Measurements from ENCODE around the gene CELSR2. TPM values are rescaled to one million over a fixed set of nuclear protein-coding genes. Genes with fewer than 3 reads are reported as not detected.

Gene CELSR2
- polyA plus RNA-seq, 4 donors: 5.8 to 39.7 (median 30.7) TPM

GRCh38 chr1:109251277-109252166 is 2.2 kb downstream of the CELSR2 start:
- DNase-seq (ENCODE audit: low read depth in 4 of 4, low spot score in 3 of 4): no peak

DNA sequence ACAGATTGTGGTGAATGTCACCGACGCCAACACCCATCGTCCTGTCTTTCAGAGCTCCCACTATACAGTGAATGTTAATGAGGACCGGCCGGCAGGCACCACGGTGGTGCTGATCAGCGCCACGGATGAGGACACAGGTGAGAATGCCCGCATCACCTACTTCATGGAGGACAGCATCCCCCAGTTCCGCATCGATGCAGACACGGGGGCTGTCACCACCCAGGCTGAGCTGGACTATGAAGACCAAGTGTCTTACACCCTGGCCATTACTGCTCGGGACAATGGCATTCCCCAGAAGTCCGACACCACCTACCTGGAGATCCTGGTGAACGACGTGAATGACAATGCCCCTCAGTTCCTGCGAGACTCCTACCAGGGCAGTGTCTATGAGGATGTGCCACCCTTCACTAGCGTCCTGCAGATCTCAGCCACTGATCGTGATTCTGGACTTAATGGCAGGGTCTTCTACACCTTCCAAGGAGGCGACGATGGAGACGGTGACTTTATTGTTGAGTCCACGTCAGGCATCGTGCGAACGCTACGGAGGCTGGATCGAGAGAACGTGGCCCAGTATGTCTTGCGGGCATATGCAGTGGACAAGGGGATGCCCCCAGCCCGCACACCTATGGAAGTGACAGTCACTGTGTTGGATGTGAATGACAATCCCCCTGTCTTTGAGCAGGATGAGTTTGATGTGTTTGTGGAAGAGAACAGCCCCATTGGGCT is 3.0 kb downstream of the CELSR2 start:
- DNase-seq (ENCODE audit: low read depth in 4 of 4, low spot score in 3 of 4): no peak

GRCh38 chr1:109252893-109253802 is 3.8 kb downstream of the CELSR2 start:
- no peak for DNase-seq (ENCODE audit: low read depth in 4 of 4, low spot score in 3 of 4)

DNA sequence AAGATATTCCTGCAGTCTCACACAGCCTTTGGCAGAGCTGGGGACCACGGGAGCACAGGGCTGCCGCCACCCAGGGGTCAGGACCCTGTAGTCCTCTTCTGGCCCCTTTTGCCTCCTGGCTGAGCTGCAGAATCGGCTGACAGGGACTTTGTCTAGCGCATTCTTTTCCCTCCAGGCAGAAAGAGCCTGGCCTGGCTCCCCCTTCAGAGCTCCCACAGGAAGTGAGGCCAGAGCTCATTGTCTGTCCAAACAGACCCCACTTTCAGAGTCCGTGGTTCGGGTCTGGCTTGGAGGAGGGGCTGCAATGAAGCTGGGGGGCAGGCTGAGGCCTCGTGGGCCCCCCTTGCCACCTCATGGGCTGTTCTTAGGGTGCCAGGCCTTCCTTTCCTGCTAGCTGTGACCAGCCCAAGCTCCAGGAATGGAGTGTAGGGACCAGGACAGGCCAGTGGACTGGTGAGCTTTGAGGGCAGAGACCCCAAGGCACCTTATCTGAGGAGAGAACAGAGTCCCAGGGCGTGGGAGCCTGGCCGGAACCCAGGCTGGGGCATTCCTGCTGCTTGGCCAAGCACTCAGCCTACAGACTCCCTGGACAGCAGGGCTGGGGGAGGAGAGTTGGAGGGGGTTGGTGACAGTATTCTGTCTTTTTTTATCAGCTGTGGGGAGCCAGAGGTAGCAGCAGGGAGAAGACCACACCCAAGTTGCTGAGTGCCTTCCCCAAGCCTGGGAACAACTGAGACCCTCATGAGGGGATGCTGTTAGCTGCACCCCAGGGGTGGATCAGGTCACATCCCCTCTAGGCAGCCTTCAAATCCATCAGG is 4.7 kb downstream of the CELSR2 start:
- DNase-seq (ENCODE audit: low read depth in 4 of 4, low spot score in 3 of 4): no peak

DNA sequence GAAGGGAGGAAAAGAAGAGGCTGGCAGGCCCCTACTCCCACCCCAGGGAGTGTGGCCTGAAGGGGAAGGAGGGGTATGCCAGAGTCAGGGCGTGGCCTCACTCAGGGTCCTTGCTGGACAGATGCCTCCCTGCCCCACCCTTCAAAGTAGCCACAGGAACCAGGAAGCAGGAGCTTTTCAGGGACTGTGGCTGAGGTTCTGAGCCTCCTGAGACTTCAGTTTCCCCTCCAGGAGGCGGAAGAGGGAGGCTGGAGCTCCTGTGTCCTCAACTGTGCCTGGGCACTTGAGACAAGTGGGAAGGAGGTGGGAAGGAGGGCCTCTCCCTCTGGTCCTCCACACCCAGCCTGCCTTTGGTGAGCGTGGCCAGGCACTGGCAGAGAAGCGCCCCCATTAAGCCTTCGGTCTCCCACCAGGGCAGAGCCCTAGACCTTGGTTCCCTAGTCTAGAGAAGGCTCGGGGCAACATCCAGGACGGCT is 5.3 kb downstream of the CELSR2 start:
- DNase-seq (ENCODE audit: low read depth in 4 of 4, low spot score in 3 of 4): no peak

GRCh38 chr1:109255097-109255651 is 5.8 kb downstream of the CELSR2 start:
- no peak for DNase-seq (ENCODE audit: low read depth in 4 of 4, low spot score in 3 of 4)

GRCh38 chr1:109255678-109256077 is 6.3 kb downstream of the CELSR2 start:
- no peak for DNase-seq (ENCODE audit: low read depth in 4 of 4, low spot score in 3 of 4)

DNA sequence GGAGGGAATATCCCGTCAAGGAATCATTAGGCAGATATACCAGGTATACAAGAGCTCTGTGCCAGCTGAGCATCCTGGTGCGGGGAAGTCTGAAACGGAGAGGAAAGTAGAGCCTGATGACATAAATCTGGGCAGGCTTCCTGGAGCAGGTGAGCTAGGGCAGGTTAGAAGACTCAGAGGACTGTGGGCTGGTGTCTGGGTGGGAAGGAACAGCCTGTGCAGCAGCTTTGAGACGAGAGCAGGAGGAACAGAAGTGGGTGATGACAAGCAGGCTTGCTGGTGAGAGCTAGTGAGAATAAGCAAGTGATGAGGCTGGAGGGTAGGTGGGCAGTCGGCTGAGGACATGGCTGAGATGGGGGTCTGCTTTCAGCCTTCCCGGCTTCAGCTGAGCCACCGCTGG is 6.7 kb downstream of the CELSR2 start:
- DNase-seq (ENCODE audit: low read depth in 4 of 4, low spot score in 3 of 4): no peak

GRCh38 chr1:109256971-109257681 is 7.8 kb downstream of the CELSR2 start:
- no peak for DNase-seq (ENCODE audit: low read depth in 4 of 4, low spot score in 3 of 4)

DNA sequence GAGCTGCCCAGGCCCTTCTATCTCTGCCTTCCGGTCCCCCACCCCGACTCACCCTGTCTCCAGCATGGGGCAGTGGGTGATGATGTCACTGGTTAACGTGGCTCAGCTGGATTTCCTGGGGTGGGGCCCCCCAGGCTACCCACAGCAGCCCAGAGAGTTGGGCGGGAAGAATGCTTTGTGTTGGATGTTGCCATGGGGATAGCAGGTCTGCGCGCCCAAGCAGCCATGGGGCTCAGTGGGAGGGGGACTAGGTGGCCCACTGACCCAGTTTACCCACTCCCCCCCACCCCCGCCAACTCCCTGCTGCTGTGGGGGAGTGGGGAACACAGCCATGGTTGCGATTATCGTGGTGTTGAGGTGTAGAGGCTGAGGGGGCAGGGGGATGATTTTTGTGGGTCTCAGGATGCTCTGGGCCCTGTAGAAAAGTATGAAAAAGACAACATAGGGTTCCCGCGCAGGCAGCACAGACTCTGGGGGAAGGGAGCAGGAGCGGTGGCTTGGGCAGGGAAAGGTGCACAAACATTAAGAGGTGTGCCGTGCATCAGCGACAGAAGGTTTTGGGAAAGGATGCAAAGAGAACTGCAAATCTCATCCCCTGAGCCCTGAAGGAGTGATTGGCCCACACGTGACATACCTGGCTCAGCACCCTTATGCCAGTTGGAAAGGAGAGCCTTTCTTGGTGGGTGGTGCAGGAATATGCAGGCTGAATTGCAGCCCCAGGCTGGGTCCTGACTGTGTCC is 8.5 kb downstream of the CELSR2 start:
- DNase-seq (ENCODE audit: low read depth in 4 of 4, low spot score in 3 of 4): no peak

DNA sequence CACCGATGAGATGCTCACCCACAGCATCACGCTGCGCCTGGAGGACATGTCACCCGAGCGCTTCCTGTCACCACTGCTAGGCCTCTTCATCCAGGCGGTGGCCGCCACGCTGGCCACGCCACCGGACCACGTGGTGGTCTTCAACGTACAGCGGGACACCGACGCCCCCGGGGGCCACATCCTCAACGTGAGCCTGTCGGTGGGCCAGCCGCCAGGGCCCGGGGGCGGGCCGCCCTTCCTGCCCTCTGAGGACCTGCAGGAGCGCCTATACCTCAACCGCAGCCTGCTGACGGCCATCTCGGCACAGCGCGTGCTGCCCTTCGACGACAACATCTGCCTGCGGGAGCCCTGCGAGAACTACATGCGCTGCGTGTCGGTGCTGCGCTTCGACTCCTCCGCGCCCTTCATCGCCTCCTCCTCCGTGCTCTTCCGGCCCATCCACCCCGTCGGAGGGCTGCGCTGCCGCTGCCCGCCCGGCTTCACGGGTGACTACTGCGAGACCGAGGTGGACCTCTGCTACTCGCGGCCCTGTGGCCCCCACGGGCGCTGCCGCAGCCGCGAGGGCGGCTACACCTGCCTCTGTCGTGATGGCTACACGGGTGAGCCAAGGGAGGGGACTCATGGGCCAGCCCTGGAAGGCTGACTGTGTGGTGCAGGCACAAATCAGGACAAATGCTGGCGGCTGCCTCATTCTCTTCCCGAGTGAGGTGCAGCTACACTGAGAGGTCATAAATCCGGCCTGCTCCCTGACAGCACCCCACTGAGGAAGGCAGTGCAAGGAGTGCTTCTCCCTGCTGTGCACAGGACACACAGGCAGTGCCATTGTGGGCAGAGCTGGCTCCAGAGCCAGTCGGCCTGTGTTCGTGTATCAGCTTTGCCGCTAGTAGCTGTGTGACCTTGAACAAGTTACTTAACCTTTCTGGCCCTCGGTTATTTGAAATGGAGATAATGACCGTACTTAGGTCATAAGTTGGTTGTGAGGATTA is 9.4 kb downstream of the CELSR2 start:
- DNase-seq (ENCODE audit: low read depth in 4 of 4, low spot score in 3 of 4): no peak

- DNase-seq (ENCODE audit: low read depth in 4 of 4, low spot score in 3 of 4): no peak
Measured at GRCh38 chr1:109259674-109260557, 10.6 kb downstream of the CELSR2 start.

GRCh38 chr1:109261006-109261405 is 11.7 kb downstream of the CELSR2 start:
- no peak for DNase-seq (ENCODE audit: low read depth in 4 of 4, low spot score in 3 of 4)

- DNase-seq (ENCODE audit: low read depth in 4 of 4, low spot score in 3 of 4): no peak
Measured at GRCh38 chr1:109261578-109261977, 12.2 kb downstream of the CELSR2 start.

GRCh38 chr1:109262231-109263055 is 13.1 kb downstream of the CELSR2 start:
- DNase-seq (ENCODE audit: low read depth in 4 of 4, low spot score in 3 of 4): no peak
